ENCODE results near the gene AKR1C2. TPM values are rescaled to one million over a fixed set of nuclear protein-coding genes. Genes with fewer than 3 reads are reported as not detected.
"Not testable (repeated sequence)": the region's sequence is repeated elsewhere in the genome, so short reads cannot be mapped to it uniquely, and the experiment has no call there.

Gene AKR1C2
- total RNA-seq, 1 experiment from 2014 or later: 1,997 TPM

- DNase-seq; BruUV-seq (replicated peaks); H2AFZ ChIP-seq; POLR2A ChIA-PET (ENCODE audit: unreplicated experiment); H3K9me3 ChIP-seq (ENCODE audit: insufficient read depth, low read depth); intact Hi-C loops (cut with micrococcal nuclease; ENCODE audit: unreplicated experiment); H3K27ac ChIP-seq; H3F3A ChIP-seq (ENCODE audit: insufficient read depth, low read depth); CTCF ChIA-PET; H3K9me2 ChIP-seq (ENCODE audit: insufficient read depth); H3K36me3 ChIP-seq (ENCODE audit: low read depth); H3K27me3 ChIP-seq (ENCODE audit: insufficient read depth, low read depth); H4K20me1 ChIP-seq (ENCODE audit: insufficient read depth); H3K4me1 ChIP-seq (replicated peaks; ENCODE audit: insufficient read depth): not testable (repeated sequence)
- Histone ChIP-seq H3K4me3 (0 out of 2 replicates have a peak overlapping the region, but pooled peaks have one; percentile 31), H3K79me2 (ENCODE audit: low read depth) (peaks cover 45% of the 10 kb centered on the region), H3K4me2 (peak overlapping the region; percentile 71; the same call in 1 of the 2 replicates)
Observed at GRCh38 chr10:4967189-4967588, 36.5 kb downstream of the AKR1C2 start.

DNA sequence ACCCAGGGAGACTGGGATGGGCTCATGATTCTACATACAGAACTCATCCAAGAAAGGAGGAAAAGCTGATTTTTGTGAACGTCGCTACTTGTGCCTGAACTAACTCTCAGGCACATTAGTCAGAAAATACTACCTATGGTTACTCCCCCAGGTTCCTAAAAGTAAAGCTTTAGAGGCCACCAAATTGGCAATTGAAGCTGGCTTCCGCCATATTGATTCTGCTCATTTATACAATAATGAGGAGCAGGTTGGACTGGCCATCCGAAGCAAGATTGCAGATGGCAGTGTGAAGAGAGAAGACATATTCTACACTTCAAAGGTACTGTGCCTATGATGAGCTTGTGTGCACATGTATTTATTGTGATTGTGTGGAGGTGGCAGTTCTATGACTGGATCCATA, 37.9 kb downstream of the AKR1C2 start:
- intact Hi-C loops (cut with micrococcal nuclease; ENCODE audit: unreplicated experiment): loop anchor here (1.0 to 2.0 kb wide), 2 partner anchors 19 to 116 kb away; no protein-coding TSS in a partner anchor
- H3K9me2 ChIP-seq (ENCODE audit: insufficient read depth); H3K4me1 ChIP-seq (replicated peaks; ENCODE audit: insufficient read depth); H3K27me3 ChIP-seq (ENCODE audit: insufficient read depth, low read depth); H2AFZ ChIP-seq; H3F3A ChIP-seq (ENCODE audit: insufficient read depth, low read depth); BruUV-seq (replicated peaks); DNase-seq; H3K9me3 ChIP-seq (ENCODE audit: insufficient read depth, low read depth); H3K36me3 ChIP-seq (ENCODE audit: low read depth); H4K20me1 ChIP-seq (ENCODE audit: insufficient read depth): not testable (repeated sequence)
- peak overlapping the region; percentile 64 for H3K4me3 ChIP-seq
- peak overlapping the region; percentile 71 for H3K4me2 ChIP-seq
- POLR2A ChIA-PET (ENCODE audit: unreplicated experiment): interaction anchor here (0.7 kb wide), 3 partner anchors 19 to 880 kb away, joined by 3 to 4 read pairs (median 4); no protein-coding TSS in a partner anchor
- H3K79me2 ChIP-seq (ENCODE audit: low read depth): peaks cover 45% of the 10 kb centered on the region
- CTCF ChIA-PET: interaction anchor here (0.6 kb wide), 1 partner anchor 114 kb away, joined by 3 read pairs; no protein-coding TSS in a partner anchor
- 0 out of 2 replicates have a peak overlapping the region, but pooled peaks have one; percentile 9 for H3K27ac ChIP-seq

DNA sequence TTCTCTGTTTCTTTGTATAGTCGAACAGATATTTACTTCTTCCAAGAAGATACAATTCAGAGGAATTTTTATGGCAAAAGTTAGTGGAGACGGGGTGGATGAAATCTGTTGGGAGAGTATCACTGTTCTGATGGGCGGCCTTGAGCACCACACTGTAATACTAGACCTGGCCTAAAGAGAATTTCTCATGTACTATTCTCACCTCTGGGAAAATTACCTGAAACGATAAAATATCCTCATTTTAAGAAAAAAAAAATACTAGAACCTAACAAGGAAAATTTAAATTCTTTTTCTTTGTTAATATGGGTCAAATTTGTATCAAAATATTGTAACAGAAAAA, 39.9 kb downstream of the AKR1C2 start:
- H3K27me3 ChIP-seq (ENCODE audit: insufficient read depth, low read depth); H3K9me3 ChIP-seq (ENCODE audit: insufficient read depth, low read depth); H3K9me2 ChIP-seq (ENCODE audit: insufficient read depth); H2AFZ ChIP-seq; H4K20me1 ChIP-seq (ENCODE audit: insufficient read depth); H3K36me3 ChIP-seq (ENCODE audit: low read depth); H3F3A ChIP-seq (ENCODE audit: insufficient read depth, low read depth); H3K4me1 ChIP-seq (replicated peaks; ENCODE audit: insufficient read depth); DNase-seq: not testable (repeated sequence)
- intact Hi-C loops (cut with micrococcal nuclease; ENCODE audit: unreplicated experiment): loop anchor here (2.0 to 5.0 kb wide), 2 partner anchors 17 to 96 kb away; no protein-coding TSS in a partner anchor
- peak overlapping the region; percentile 71 for H3K4me2 ChIP-seq
- BruUV-seq (replicated peaks): TSS peak; percentile 56
- peak overlapping the region; percentile 64 for H3K4me3 ChIP-seq
- CTCF ChIA-PET: interaction anchor here (0.9 kb wide), 1 partner anchor 113 kb away, joined by 3 read pairs; no protein-coding TSS in a partner anchor
- peaks cover 38% of the 10 kb centered on the region for H3K79me2 ChIP-seq (ENCODE audit: low read depth)
- peak overlapping the region; percentile 80 for H3K27ac ChIP-seq
- POLR2A ChIA-PET (ENCODE audit: unreplicated experiment): interaction anchor here (0.6 to 1.1 kb wide), 4 partner anchors 16 to 460 kb away, joined by 3 to 24 read pairs (median 8); no protein-coding TSS in a partner anchor

DNA sequence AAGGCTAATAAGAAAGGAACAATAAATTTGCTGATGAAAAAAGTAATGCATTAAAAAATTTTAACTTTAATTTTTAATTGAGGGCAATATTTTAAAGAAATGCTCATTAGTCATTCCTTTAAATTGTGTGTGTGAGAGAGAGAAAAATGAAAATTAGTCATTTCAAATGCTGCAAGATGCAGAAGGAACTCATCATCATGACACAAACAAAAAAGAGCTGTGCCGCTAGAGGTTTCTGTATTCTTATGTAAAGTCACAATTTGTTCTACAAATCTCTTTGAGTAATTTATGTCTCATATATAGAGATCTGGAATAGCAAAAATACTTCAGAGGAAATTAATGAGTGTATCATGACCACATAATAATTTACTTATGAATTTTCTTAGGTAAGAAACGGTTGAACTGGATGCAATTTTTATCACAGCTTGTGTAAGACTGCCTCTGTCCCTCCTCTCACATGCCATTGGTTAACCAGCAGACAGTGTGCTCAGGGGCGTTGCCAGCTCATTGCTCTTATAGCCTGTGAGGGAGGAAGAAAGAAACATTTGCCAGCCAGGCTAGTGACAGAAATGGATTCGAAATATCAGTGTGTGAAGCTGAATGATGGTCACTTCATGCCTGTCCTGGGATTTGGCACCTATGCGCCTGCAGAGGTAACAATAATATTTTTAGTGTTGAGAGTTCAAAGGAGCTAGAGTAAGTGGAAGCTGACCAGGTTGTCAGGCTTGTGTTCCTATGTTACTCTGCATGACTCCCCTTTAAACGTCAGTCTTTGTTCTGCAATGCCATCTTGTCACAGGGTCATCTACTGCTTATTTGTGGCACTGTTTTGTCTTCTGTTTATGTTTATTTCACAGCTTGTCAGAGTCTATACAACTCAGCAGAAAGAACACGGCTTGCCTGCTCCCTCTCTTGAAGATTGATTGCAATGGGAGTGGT, 40.5 kb downstream of the AKR1C2 start, which contains the start of gene AKR1C1:
Gene AKR1C1, plus strand, starts transcription at position 540 of the 939 bp plus-strand sequence. Its CDS starts 30 bp downstream, at position 570.
- CTCF ChIA-PET: interaction anchor here (0.9 kb wide), 1 partner anchor 113 kb away, joined by 3 read pairs; no protein-coding TSS in a partner anchor
- not testable (repeated sequence) for H2AFZ ChIP-seq; H4K20me1 ChIP-seq (ENCODE audit: insufficient read depth); H3K27me3 ChIP-seq (ENCODE audit: insufficient read depth, low read depth); H3K4me1 ChIP-seq (replicated peaks; ENCODE audit: insufficient read depth); H3F3A ChIP-seq (ENCODE audit: insufficient read depth, low read depth); H3K9me3 ChIP-seq (ENCODE audit: insufficient read depth, low read depth); H3K36me3 ChIP-seq (ENCODE audit: low read depth); H3K9me2 ChIP-seq (ENCODE audit: insufficient read depth)
- Histone ChIP-seq H3K27ac (peak within 1 kb of the TSS; percentile 80), H3K4me3 (peak within 1 kb of the TSS; percentile 64), H3K4me2 (peak within 1 kb of the TSS; percentile 71), H3K79me2 (ENCODE audit: low read depth) (peaks cover 38% of the 10 kb centered on the region)
- intact Hi-C loops (cut with micrococcal nuclease; ENCODE audit: unreplicated experiment): loop anchor here (5.0 kb wide), 1 partner anchor 96 kb away; no protein-coding TSS in a partner anchor
- peak in 1 of 2 experiments; percentile 80 for DNase-seq
- TSS peak; percentile 86 for BruUV-seq (replicated peaks)
- POLR2A ChIA-PET (ENCODE audit: unreplicated experiment): interaction anchor here (0.6 to 1.1 kb wide), 14 partner anchors 15 to 485 kb away, joined by 3 to 24 read pairs (median 6); no protein-coding TSS in a partner anchor

- BruUV-seq (replicated peaks); H4K20me1 ChIP-seq (ENCODE audit: insufficient read depth); H3K27me3 ChIP-seq (ENCODE audit: insufficient read depth, low read depth); H3F3A ChIP-seq (ENCODE audit: insufficient read depth, low read depth); H3K4me1 ChIP-seq (replicated peaks; ENCODE audit: insufficient read depth); POLR2A ChIA-PET (ENCODE audit: unreplicated experiment); H3K4me2 ChIP-seq; H2AFZ ChIP-seq; CTCF ChIA-PET; DNase-seq; H3K4me3 ChIP-seq; H3K36me3 ChIP-seq (ENCODE audit: low read depth); H3K9me2 ChIP-seq (ENCODE audit: insufficient read depth); H3K9me3 ChIP-seq (ENCODE audit: insufficient read depth, low read depth): not testable (repeated sequence)
- intact Hi-C loops (cut with micrococcal nuclease; ENCODE audit: unreplicated experiment): loop anchor here (5.0 kb wide), 1 partner anchor 95 kb away; no protein-coding TSS in a partner anchor
- Histone ChIP-seq H3K27ac (peak overlapping the region; percentile 55; the same call in 1 of the 2 replicates), H3K79me2 (ENCODE audit: low read depth) (peaks cover 36% of the 10 kb centered on the region)
Observed at GRCh38 chr10:4962308-4962707, 41.3 kb downstream of the AKR1C2 start.

- Histone ChIP-seq H3K4me1 (replicated peaks; ENCODE audit: insufficient read depth) (peaks cover 15% of the 10 kb centered on the region), H3K79me2 (ENCODE audit: low read depth) (peaks cover 31% of the 10 kb centered on the region)
- H3K9me3 ChIP-seq (ENCODE audit: insufficient read depth, low read depth); H3K27ac ChIP-seq; H3K27me3 ChIP-seq (ENCODE audit: insufficient read depth, low read depth); POLR2A ChIA-PET (ENCODE audit: unreplicated experiment); DNase-seq; H4K20me1 ChIP-seq (ENCODE audit: insufficient read depth); H3F3A ChIP-seq (ENCODE audit: insufficient read depth, low read depth); H3K4me2 ChIP-seq; H3K36me3 ChIP-seq (ENCODE audit: low read depth); CTCF ChIA-PET; H2AFZ ChIP-seq; H3K4me3 ChIP-seq; H3K9me2 ChIP-seq (ENCODE audit: insufficient read depth); BruUV-seq (replicated peaks): not testable (repeated sequence)
- intact Hi-C loops (cut with micrococcal nuclease; ENCODE audit: unreplicated experiment): loop anchor here (5.0 kb wide), 1 partner anchor 94 kb away; no protein-coding TSS in a partner anchor
Observed at GRCh38 chr10:4961558-4961957, 42.1 kb downstream of the AKR1C2 start.
